ENCODE results near the gene SNED1.

Gene SNED1

DNA sequence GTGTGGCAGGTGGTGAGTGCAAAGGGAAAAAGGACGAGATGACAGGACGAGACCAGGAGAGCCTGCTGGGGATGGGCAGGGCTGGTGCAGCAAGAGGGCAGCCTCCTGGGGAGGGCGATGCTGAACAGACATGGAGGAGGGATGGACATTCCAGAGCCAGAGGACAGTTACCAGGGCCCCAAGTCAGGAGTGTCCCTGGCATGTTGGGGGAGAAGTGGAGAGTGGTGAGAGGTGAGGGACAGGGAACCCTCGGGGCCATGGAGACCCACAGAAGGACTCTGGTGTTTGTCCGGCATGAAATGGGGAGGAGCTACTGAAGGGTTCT lies 84.6 kb downstream of the SNED1 start:
- H3K27me3 ChIP-seq, result no peaks in the 10 kb centered on the region
- TF ChIP-seq, protein P1, sequence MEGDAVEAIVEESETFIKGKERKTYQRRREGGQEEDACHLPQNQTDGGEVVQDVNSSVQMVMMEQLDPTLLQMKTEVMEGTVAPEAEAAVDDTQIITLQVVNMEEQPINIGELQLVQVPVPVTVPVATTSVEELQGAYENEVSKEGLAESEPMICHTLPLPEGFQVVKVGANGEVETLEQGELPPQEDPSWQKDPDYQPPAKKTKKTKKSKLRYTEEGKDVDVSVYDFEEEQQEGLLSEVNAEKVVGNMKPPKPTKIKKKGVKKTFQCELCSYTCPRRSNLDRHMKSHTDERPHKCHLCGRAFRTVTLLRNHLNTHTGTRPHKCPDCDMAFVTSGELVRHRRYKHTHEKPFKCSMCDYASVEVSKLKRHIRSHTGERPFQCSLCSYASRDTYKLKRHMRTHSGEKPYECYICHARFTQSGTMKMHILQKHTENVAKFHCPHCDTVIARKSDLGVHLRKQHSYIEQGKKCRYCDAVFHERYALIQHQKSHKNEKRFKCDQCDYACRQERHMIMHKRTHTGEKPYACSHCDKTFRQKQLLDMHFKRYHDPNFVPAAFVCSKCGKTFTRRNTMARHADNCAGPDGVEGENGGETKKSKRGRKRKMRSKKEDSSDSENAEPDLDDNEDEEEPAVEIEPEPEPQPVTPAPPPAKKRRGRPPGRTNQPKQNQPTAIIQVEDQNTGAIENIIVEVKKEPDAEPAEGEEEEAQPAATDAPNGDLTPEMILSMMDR (IDR thresholded peaks at IDR 0.05), result no peak
- intact Hi-C loops (cut with DNase I; ENCODE audit: low total_unique reads), result no loop called here
- H3K36me3 ChIP-seq, result peaks cover 20 to 38% (median 27%) of the 10 kb centered on the region in 3 donors
- DNase-seq, result no peak
- H3K4me3 ChIP-seq, result no peak overlapping the region
- no peak overlapping the region for H3K27ac ChIP-seq
- H3K9me3 ChIP-seq, result no peaks in the 10 kb centered on the region
- no peaks in the 10 kb centered on the region for H3K4me1 ChIP-seq

DNA sequence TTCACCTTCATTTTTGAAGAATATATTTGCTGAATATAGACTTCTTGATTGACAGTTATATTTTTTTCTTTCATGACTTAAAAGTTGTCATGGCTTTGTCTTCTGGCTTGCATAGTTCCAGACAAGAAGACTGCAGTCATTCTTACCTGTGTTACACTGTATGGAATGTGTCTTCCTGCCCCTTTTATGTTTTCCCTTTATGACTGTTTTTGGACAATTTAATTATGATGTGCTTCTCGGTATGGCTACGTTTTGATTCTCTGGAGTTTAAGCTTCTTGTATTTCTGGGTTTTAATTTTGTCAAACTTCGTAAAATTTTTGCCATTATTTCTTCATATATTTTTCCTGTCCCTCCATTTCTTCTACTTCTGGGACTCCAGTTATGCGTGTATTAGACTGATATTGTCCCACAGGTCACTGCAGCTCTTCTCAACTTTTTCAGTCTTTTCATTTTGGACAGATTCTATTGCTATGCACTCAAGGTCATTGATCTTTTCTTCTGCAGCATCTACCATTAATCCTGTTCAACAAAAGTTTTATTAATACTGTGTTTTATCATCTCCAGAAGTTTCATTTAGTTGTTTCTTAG lies 86.5 kb downstream of the SNED1 start:
- intact Hi-C loops (cut with DNase I; ENCODE audit: low total_unique reads), result no loop called here
- H3K4me3 ChIP-seq, result no peak overlapping the region
- H3K9me3 ChIP-seq, result no peaks in the 10 kb centered on the region
- no peak for DNase-seq
- TF ChIP-seq, protein P1 (IDR thresholded peaks at IDR 0.05), result no peak
- no peaks in the 10 kb centered on the region for H3K27me3 ChIP-seq
- H3K27ac ChIP-seq, result no peak overlapping the region
- no peaks in the 10 kb centered on the region for H3K4me1 ChIP-seq
- peaks cover 27 to 57% (median 46%) of the 10 kb centered on the region in 3 donors for H3K36me3 ChIP-seq

DNA sequence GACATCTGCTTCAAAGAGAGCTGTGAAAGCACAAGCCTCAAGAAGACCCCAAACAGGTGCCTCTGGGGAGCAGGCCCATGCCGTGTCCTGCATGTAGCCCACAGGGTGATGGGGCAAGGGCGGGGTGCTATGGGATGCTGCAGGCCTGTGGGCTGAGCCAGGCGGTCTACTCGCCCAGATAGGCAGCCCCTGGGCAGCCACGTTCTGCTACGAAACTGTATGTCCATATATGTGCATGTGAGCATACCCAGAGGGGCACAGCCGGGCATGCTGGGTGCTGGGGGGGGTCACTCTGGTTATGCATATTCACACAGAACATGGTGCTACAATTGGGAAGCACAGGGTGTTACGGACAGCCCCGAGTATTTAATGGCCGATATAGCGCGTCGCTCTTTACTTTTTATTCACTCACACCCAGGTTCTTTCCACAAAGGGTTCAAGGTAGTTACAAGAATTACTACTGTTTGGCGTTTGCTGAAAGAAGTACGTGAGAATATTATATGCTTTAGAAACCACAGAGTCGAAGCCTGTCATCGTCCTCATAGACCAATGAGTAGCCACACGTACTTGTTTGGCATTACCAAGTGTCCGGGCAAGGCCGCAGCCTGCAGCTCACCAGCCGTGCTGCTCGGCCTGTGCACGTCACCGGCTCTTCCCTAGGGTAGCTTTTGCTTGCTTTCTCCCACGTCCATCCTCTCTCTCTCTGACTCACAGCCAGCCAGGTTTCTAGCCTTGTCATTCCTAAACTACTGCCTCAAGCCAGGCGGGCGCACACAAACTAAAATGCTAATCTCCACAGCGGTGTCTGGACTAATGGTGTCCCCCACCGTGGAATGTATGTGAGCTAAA lies 89.2 kb downstream of the SNED1 start:
- H3K27me3 ChIP-seq, result no peaks in the 10 kb centered on the region
- intact Hi-C loops (cut with DNase I; ENCODE audit: low total_unique reads), result no loop called here
- no peak overlapping the region for H3K4me3 ChIP-seq
- DNase-seq, result peak in 1 of 2 donors; percentile 61
- no peaks in the 10 kb centered on the region for H3K4me1 ChIP-seq
- TF ChIP-seq, protein P1 (IDR thresholded peaks at IDR 0.05), result no peak
- no peaks in the 10 kb centered on the region for H3K9me3 ChIP-seq
- H3K27ac ChIP-seq, result no peak overlapping the region
- peaks cover 29 to 75% (median 65%) of the 10 kb centered on the region in 3 donors for H3K36me3 ChIP-seq

DNA sequence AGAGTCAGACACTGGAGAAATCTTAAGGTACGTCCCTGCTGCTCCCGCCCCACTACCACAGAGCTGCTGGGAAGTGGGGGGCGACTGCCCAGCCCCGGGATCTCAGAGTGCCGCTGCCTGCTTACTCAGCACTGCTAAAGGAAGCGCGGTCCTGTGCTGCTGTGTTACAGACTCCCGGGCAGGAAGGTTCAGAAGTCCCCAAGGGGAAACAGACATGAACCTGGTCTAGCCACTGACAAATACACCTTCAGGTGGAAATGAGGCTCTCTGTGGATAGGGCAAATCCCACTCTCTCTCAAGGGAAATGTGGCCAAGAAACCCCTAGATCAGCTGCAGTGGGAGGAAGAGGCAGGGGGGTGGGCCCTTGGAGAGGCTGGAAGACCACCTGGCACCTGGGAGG lies 90.0 kb downstream of the SNED1 start:
- no peak overlapping the region for H3K4me3 ChIP-seq
- no peak overlapping the region for H3K27ac ChIP-seq
- no peak for DNase-seq
- TF ChIP-seq, protein P1 (IDR thresholded peaks at IDR 0.05), result no peak
- peaks cover 34 to 81% (median 73%) of the 10 kb centered on the region in 3 donors for H3K36me3 ChIP-seq
- H3K4me1 ChIP-seq, result no peaks in the 10 kb centered on the region
- no peaks in the 10 kb centered on the region for H3K27me3 ChIP-seq
- intact Hi-C loops (cut with DNase I; ENCODE audit: low total_unique reads), result no loop called here
- no peaks in the 10 kb centered on the region for H3K9me3 ChIP-seq

- intact Hi-C loops (cut with DNase I; ENCODE audit: low total_unique reads), result no loop called here
- DNase-seq, result no peak
- Histone ChIP-seq H3K27me3 (no peaks in the 10 kb centered on the region), H3K4me3 (no peak overlapping the region), H3K27ac (no peak overlapping the region), H3K36me3 (peaks cover 34 to 88% (median 80%) of the 10 kb centered on the region in 3 donors), H3K9me3 (no peaks in the 10 kb centered on the region), H3K4me1 (no peaks in the 10 kb centered on the region)
- TF ChIP-seq, protein P1 (IDR thresholded peaks at IDR 0.05), result no peak
Measured at GRCh38 chr2:241088791-241089732, 90.6 kb downstream of the SNED1 start.
